ENCODE data around the gene TMEM184B.
"Not testable (repeated sequence)": the region's sequence is repeated elsewhere in the genome, so short reads cannot be mapped to it uniquely, and the experiment has no call there.

Gene TMEM184B

GRCh38 chr22:38249301-38249700 lies 23.5 kb downstream of the TMEM184B start:
- no peak for DNase-seq (ENCODE audit: low spot score)

- DNase-seq (ENCODE audit: low spot score): no peak
Measured at GRCh38 chr22:38248280-38248679, 24.5 kb downstream of the TMEM184B start.

- no peak for DNase-seq (ENCODE audit: low spot score)
Measured at GRCh38 chr22:38247713-38248112, 25.1 kb downstream of the TMEM184B start.

- no peak for DNase-seq (ENCODE audit: low spot score)
Measured at GRCh38 chr22:38246692-38247091, 26.1 kb downstream of the TMEM184B start.

GRCh38 chr22:38246046-38246658 lies 26.7 kb downstream of the TMEM184B start:
- peak; percentile 31 for DNase-seq (ENCODE audit: low spot score)

- no peak for DNase-seq (ENCODE audit: low spot score)
Measured at GRCh38 chr22:38244106-38244505, 28.7 kb downstream of the TMEM184B start.

- DNase-seq (ENCODE audit: low spot score): no peak
Measured at GRCh38 chr22:38243007-38243765, 29.6 kb downstream of the TMEM184B start.

- no peak for DNase-seq (ENCODE audit: low spot score)
Measured at GRCh38 chr22:38240734-38241252, 32.0 kb downstream of the TMEM184B start.

GRCh38 chr22:38239101-38239761 lies 33.6 kb downstream of the TMEM184B start:
- no peak for DNase-seq (ENCODE audit: low spot score)

GRCh38 chr22:38238519-38239071 lies 34.2 kb downstream of the TMEM184B start:
- no peak for DNase-seq (ENCODE audit: low spot score)

GRCh38 chr22:38236786-38237185 lies 36.0 kb downstream of the TMEM184B start:
- DNase-seq (ENCODE audit: low spot score): no peak

GRCh38 chr22:38235240-38235850 lies 37.5 kb downstream of the TMEM184B start:
- no peak for DNase-seq (ENCODE audit: low spot score)

- DNase-seq (ENCODE audit: low spot score): not testable (repeated sequence)
Measured at GRCh38 chr22:38233856-38234255, 39.0 kb downstream of the TMEM184B start.

- DNase-seq (ENCODE audit: low spot score): no peak
Measured at GRCh38 chr22:38233427-38233826, 39.4 kb downstream of the TMEM184B start.

GRCh38 chr22:38232196-38232595 lies 40.6 kb downstream of the TMEM184B start:
- DNase-seq (ENCODE audit: low spot score): no peak

GRCh38 chr22:38230916-38231315 lies 41.9 kb downstream of the TMEM184B start:
- no peak for DNase-seq (ENCODE audit: low spot score)

GRCh38 chr22:38230108-38230825 lies 42.5 kb downstream of the TMEM184B start:
- DNase-seq (ENCODE audit: low spot score): peak; percentile 44

GRCh38 chr22:38228873-38229740 lies 43.7 kb downstream of the TMEM184B start:
- DNase-seq (ENCODE audit: low spot score): no peak

GRCh38 chr22:38228326-38228872 lies 44.4 kb downstream of the TMEM184B start:
- no peak for DNase-seq (ENCODE audit: low spot score)

All from NAMALWA (cell line).